T-helper 1 cell treated with Interleukin-12 subunit alpha and Interleukin-12 subunit beta and Interleukin-4 antibody, amounts not matched to agents 30 μg/mL and 1 μg/mL, for 36 hours (primary cell): ENCODE results near the gene MRPS18B.
"Not testable (repeated sequence)": the region's sequence is repeated elsewhere in the genome, so short reads cannot be mapped to it uniquely, and the experiment has no call there.

Experiments used
- H3K27ac Mint-ChIP-seq: one replicate; pipeline ENCODE4 v1.8.0; 2021; ENCODE audit warnings: mild to moderate bottlenecking, mixed read lengths
- H3K27me3 Mint-ChIP-seq: one replicate; pipeline ENCODE4 v1.8.0; 2021; ENCODE audit warnings: low read depth, mixed read lengths
- H3K36me3 Mint-ChIP-seq: one replicate; pipeline ENCODE4 v1.8.0; 2021; ENCODE audit warnings: low read depth, mixed read lengths
- H3K4me1 Mint-ChIP-seq: one replicate; pipeline ENCODE4 v1.8.0; 2021; ENCODE audit warnings: low read depth, mixed read lengths
- H3K4me3 Mint-ChIP-seq: one replicate; pipeline ENCODE4 v1.8.0; 2021; ENCODE audit warnings: mild to moderate bottlenecking, moderate library complexity, mixed read lengths
- H3K9me3 Mint-ChIP-seq: one replicate; pipeline ENCODE4 v1.8.0; 2021; ENCODE audit warnings: mixed read lengths

The MRPS18B gene

DNA sequence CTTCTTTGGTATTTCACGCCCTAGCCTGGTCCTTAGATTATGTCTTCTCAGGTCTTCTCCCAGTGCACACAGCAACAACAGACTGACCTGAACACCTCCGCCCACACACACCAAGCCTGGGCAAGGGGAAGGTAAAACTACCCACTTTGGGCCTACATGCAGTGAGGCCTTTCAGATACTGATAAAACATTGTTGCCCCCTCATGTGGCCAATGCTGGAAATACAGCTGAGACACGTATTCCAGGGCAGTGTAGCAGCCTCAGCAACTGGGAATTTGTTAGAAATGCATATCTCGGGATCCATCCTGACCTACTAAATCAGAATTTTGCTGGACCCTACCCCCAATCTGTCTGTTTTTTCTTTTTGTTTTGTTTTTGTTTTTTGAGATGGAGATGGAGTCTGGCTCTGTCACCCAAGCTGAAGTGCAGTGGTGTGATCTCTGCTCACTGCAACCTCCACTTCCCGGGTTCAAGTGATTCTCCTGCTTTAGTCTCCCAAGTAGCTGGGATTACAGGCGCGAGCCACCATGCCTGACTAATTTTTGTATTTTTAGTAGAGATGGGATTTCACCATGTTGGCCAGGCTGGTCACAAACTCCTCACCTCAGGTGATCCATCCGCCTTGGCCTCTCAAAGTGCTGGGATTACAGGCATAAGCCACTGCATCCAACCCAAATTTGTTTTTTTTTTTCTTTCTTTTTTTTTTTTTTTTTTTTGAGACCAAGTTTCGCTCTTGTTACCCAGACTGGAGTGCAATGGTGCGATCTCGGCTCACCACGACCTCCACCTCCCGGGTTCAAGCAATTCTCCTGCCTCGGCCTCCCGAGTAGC lies 20.1 kb upstream of the MRPS18B start:
- Mint-ChIP-seq H3K27ac (peak overlapping the region; percentile 32), H3K36me3 (peaks cover 31% of the 10 kb centered on the region)
- H3K27me3 Mint-ChIP-seq, H3K4me3 Mint-ChIP-seq, H3K4me1 Mint-ChIP-seq, H3K9me3 Mint-ChIP-seq: not testable (repeated sequence)

- Mint-ChIP-seq H3K27me3 (no peaks in the 10 kb centered on the region), H3K36me3 (peaks cover 41% of the 10 kb centered on the region), H3K4me1 (peaks cover 7% of the 10 kb centered on the region), H3K27ac (no peak overlapping the region), H3K9me3 (no peaks in the 10 kb centered on the region), H3K4me3 (no peak overlapping the region)
Observed at GRCh38 chr6:30598912-30599624, 18.6 kb upstream of the MRPS18B start.

- peaks cover 45% of the 10 kb centered on the region for H3K36me3 Mint-ChIP-seq
- H3K4me3 Mint-ChIP-seq = no peak overlapping the region
- peaks cover 7% of the 10 kb centered on the region for H3K4me1 Mint-ChIP-seq
- no peak overlapping the region for H3K27ac Mint-ChIP-seq
- no peaks in the 10 kb centered on the region for H3K9me3 Mint-ChIP-seq
- no peaks in the 10 kb centered on the region for H3K27me3 Mint-ChIP-seq
Observed at GRCh38 chr6:30599625-30600324, 17.9 kb upstream of the MRPS18B start.

- no peaks in the 10 kb centered on the region for H3K27me3 Mint-ChIP-seq
- H3K4me3 Mint-ChIP-seq = no peak overlapping the region
- H3K27ac Mint-ChIP-seq = no peak overlapping the region
- H3K36me3 Mint-ChIP-seq = peaks cover 46% of the 10 kb centered on the region
- peaks cover 8% of the 10 kb centered on the region for H3K4me1 Mint-ChIP-seq
- H3K9me3 Mint-ChIP-seq = no peaks in the 10 kb centered on the region
Observed at GRCh38 chr6:30600451-30600961, 17.1 kb upstream of the MRPS18B start.

- no peaks in the 10 kb centered on the region for H3K27me3 Mint-ChIP-seq
- peaks cover 12% of the 10 kb centered on the region for H3K4me1 Mint-ChIP-seq
- H3K36me3 Mint-ChIP-seq = peaks cover 54% of the 10 kb centered on the region
- no peak overlapping the region for H3K27ac Mint-ChIP-seq
- H3K4me3 Mint-ChIP-seq = no peak overlapping the region
- H3K9me3 Mint-ChIP-seq = no peaks in the 10 kb centered on the region
Observed at GRCh38 chr6:30601436-30601814, 16.2 kb upstream of the MRPS18B start.

- Mint-ChIP-seq H3K4me3 (no peak overlapping the region), H3K4me1 (peaks cover 12% of the 10 kb centered on the region), H3K27me3 (no peaks in the 10 kb centered on the region), H3K27ac (no peak overlapping the region), H3K9me3 (no peaks in the 10 kb centered on the region), H3K36me3 (peaks cover 57% of the 10 kb centered on the region)
Observed at GRCh38 chr6:30601815-30602641, 15.6 kb upstream of the MRPS18B start.

- H3K4me3 Mint-ChIP-seq = no peak overlapping the region
- H3K36me3 Mint-ChIP-seq = peaks cover 67% of the 10 kb centered on the region
- H3K9me3 Mint-ChIP-seq = no peaks in the 10 kb centered on the region
- no peak overlapping the region for H3K27ac Mint-ChIP-seq
- H3K4me1 Mint-ChIP-seq = peaks cover 13% of the 10 kb centered on the region
- H3K27me3 Mint-ChIP-seq = no peaks in the 10 kb centered on the region
Observed at GRCh38 chr6:30603961-30604360, 13.7 kb upstream of the MRPS18B start.

- no peaks in the 10 kb centered on the region for H3K27me3 Mint-ChIP-seq
- H3K27ac Mint-ChIP-seq = peak overlapping the region; percentile 5
- no peaks in the 10 kb centered on the region for H3K9me3 Mint-ChIP-seq
- H3K36me3 Mint-ChIP-seq = peaks cover 51% of the 10 kb centered on the region
- H3K4me1 Mint-ChIP-seq = peaks cover 45% of the 10 kb centered on the region
- H3K4me3 Mint-ChIP-seq = no peak overlapping the region
Observed at GRCh38 chr6:30610065-30610464, 7.6 kb upstream of the MRPS18B start.

GRCh38 chr6:30611150-30611855 lies 6.3 kb upstream of the MRPS18B start:
- peaks cover 54% of the 10 kb centered on the region for H3K36me3 Mint-ChIP-seq
- H3K27me3 Mint-ChIP-seq = no peaks in the 10 kb centered on the region
- H3K27ac Mint-ChIP-seq = no peak overlapping the region
- no peaks in the 10 kb centered on the region for H3K9me3 Mint-ChIP-seq
- H3K4me1 Mint-ChIP-seq = peaks cover 43% of the 10 kb centered on the region
- H3K4me3 Mint-ChIP-seq = no peak overlapping the region

- Mint-ChIP-seq H3K9me3 (no peaks in the 10 kb centered on the region), H3K4me1 (peaks cover 42% of the 10 kb centered on the region), H3K36me3 (peaks cover 54% of the 10 kb centered on the region), H3K27me3 (no peaks in the 10 kb centered on the region), H3K27ac (peak overlapping the region; percentile 12), H3K4me3 (no peak overlapping the region)
Observed at GRCh38 chr6:30611856-30612194, 5.8 kb upstream of the MRPS18B start.

- peaks cover 4% of the 10 kb centered on the region for H3K27me3 Mint-ChIP-seq
- H3K27ac Mint-ChIP-seq = peak overlapping the region; percentile 12
- peaks cover 58% of the 10 kb centered on the region for H3K36me3 Mint-ChIP-seq
- H3K4me1 Mint-ChIP-seq = peaks cover 44% of the 10 kb centered on the region
- H3K4me3 Mint-ChIP-seq = no peak overlapping the region
- H3K9me3 Mint-ChIP-seq = no peaks in the 10 kb centered on the region
Observed at GRCh38 chr6:30612213-30612612, 5.4 kb upstream of the MRPS18B start.

DNA sequence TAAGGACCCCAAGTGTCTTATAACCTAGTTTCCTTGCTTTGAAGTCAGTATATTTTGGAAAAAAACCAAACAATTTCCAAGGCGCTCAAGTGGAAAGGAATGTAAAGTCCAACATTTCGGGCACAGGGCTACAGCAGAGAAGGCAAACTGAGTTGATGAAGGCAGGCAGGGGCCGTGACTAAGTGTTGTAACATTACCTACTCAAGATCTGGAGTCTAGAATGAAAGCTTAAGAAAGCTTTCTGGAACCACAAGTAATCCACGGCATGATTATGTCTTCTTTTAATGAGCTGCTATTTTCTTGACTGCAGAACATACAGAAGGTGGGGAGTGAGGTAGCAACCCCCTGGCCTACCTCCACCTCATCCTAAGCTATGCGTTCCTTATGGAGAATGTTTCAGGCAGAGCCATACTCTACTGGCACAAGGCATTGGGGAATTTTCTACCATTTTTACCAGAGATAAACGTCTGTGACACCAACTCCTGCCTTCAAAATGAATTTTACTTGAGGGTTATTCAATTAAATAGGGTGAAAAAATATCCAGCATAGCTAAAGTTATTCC lies 4.9 kb upstream of the MRPS18B start:
- no peaks in the 10 kb centered on the region for H3K9me3 Mint-ChIP-seq
- H3K4me3 Mint-ChIP-seq = no peak overlapping the region
- H3K27ac Mint-ChIP-seq = no peak overlapping the region
- H3K27me3 Mint-ChIP-seq = peaks cover 6% of the 10 kb centered on the region
- peaks cover 55% of the 10 kb centered on the region for H3K36me3 Mint-ChIP-seq
- H3K4me1 Mint-ChIP-seq = peaks cover 39% of the 10 kb centered on the region

DNA sequence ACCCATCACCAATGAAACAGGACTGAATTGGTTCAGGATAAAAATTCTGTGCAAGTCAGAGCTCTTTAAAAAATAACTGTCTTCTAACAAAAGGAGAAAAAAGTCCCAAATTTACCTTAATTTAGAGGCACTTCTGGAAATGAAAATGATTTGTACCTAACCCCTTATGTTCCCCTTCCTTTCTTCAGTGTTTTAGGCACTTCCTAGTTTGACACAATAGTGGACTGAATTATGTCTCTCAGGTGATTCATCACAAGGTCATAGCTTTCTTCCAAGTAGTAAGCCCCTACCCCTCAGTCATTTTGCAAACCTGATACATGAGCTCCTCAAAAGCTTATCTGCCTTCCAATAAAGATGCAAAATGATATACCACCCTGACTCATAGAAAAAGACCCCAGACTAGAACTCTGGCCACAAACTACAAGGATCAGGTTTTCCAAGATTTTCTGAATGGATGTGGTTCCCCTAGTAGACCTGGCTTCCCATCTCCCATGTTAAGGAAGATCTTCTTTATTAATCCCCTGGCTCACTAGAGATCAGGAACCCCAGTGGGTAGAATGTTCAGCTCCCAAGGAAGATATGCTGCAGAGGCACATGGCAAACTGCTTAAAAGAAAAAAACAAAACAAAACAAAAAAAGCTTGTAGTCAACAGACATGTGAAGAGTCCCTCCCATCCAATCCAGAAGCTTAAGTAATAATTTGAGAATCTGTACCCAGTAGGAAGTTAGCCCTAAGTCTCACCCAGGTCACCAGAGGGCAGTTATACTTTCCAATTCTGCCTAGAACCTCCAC lies 4.2 kb upstream of the MRPS18B start:
- Mint-ChIP-seq H3K9me3 (no peaks in the 10 kb centered on the region), H3K4me3 (peak overlapping the region; percentile 95), H3K27ac (peak overlapping the region; percentile 73), H3K36me3 (peaks cover 52% of the 10 kb centered on the region), H3K27me3 (peaks cover 6% of the 10 kb centered on the region), H3K4me1 (peaks cover 41% of the 10 kb centered on the region)
